A673 (cell line): Measurements from ENCODE around the gene SCYGR4. TPM values are rescaled to one million over a fixed set of nuclear protein-coding genes. Genes with fewer than 3 reads are reported as not detected.

ENCODE experiments used
- BruUV-seq: library from RNA; stranded (reverse); fragments of 400-500 nt; replicated peaks from 2 replicates; lab custom pipeline; 2021; lab: Mats Ljungman, UMichigan
- CTCF ChIA-PET: fragments of 300-600 bp; sonication (Branson Sonifier 250); formaldehyde crosslinking; loops from one replicate; lab custom pipeline; 2022; ENCODE audit warnings: antibody characterized with exemption; lab: Charles Lee
- POLR2A ChIA-PET: fragments of 300-600 bp; sonication (Branson Sonifier 250); formaldehyde crosslinking; loops from one replicate; lab custom pipeline; 2022; ENCODE audit warnings: antibody characterized with exemption; ENCODE audit not compliant: low non-redundant PET; lab: Charles Lee
- DNase-seq: peaks from one replicate; pipeline ENCODE4 v3.0.0-alpha.2; 2015; ENCODE audit warnings: low spot score
- H3K27ac ChIP-seq: fragments of 200-600 bp; sonication (generic); 2 replicates; pipeline ENCODE4 v1.5.1; 2016; ENCODE audit warnings: mixed run types, low read depth, mild to moderate bottlenecking, mixed read lengths, antibody characterized with exemption, low read length; ENCODE audit not compliant: poor library complexity, severe bottlenecking
- H3K27me3 ChIP-seq: fragments of 200-600 bp; sonication (generic); replicated peaks from 2 replicates; pipeline ENCODE4 v1.6.1; 2017; ENCODE audit warnings: mixed run types, low read depth, mild to moderate bottlenecking, mixed read lengths, antibody characterized with exemption, low read length; ENCODE audit not compliant: insufficient read depth, poor library complexity
- H3K36me3 ChIP-seq: fragments of 200-600 bp; sonication (generic); 2 replicates; pipeline ENCODE4 v1.6.1; 2016; ENCODE audit warnings: mixed run types, mild to moderate bottlenecking, mixed read lengths, antibody characterized with exemption, low read length; ENCODE audit not compliant: insufficient read depth, poor library complexity, severe bottlenecking
- H3K4me1 ChIP-seq: fragments of 200-600 bp; sonication (generic); 2 replicates; pipeline ENCODE4 v1.6.1; 2017; ENCODE audit warnings: mixed run types, mild to moderate bottlenecking, mixed read lengths, antibody characterized with exemption, low read length; ENCODE audit not compliant: insufficient read depth, poor library complexity, severe bottlenecking
- H3K4me3 ChIP-seq: fragments of 200-600 bp; sonication (generic); 2 replicates; pipeline ENCODE4 v1.5.1; 2016; ENCODE audit warnings: low read depth, mixed run types, mild to moderate bottlenecking, mixed read lengths, low read length; ENCODE audit not compliant: poor library complexity, severe bottlenecking
- H3K9me3 ChIP-seq: fragments of 200-600 bp; sonication (generic); 2 replicates; pipeline ENCODE4 v1.6.1; 2016; ENCODE audit warnings: mixed run types, low read depth, mild to moderate bottlenecking, mixed read lengths, antibody characterized with exemption, low read length; ENCODE audit not compliant: poor library complexity, severe bottlenecking
- CTCF ChIP-seq: fragments of 300-800, 200-600 bp; sonication (generic); conservative IDR thresholded peaks from 2 replicates; pipeline ENCODE4 v1.5.1; 2017; ENCODE audit warnings: low read depth, mild to moderate bottlenecking, antibody characterized with exemption, low read length, moderate library complexity, mixed read lengths
- EZH2 ChIP-seq: fragments of 200-600 bp; sonication (generic); IDR thresholded peaks from 2 replicates; pipeline ENCODE4 v1.6.1; 2017; ENCODE audit warnings: borderline replicate concordance, low read depth, mild to moderate bottlenecking, mixed read lengths, antibody characterized with exemption, low read length; ENCODE audit not compliant: poor library complexity, severe bottlenecking
- intact Hi-C: fragments of 100-400 bp; cut with micrococcal nuclease; formaldehyde crosslinking; loops from one replicate; pipeline ENCODE4 v1.10.0; 2022; ENCODE audit not compliant: unreplicated experiment
- total RNA-seq: library from RNA; stranded (reverse); gene quantifications from 2 replicates; pipeline ENCODE4 v1.2.3, GENCODE V29; 2021

Gene SCYGR4
- total RNA-seq, 1 experiment from 2014 or later, result not detected

GRCh38 chr2:227614740-227615139, 2.6 kb upstream of the SCYGR4 start, which contains the start of gene SCYGR3:
SCYGR3 (minus strand) TSS chr2:227614840; CDS start chr2:227614840, 0 bp downstream.
- no peaks in the 10 kb centered on the region for H3K9me3 ChIP-seq
- H3K4me1 ChIP-seq, result no peaks in the 10 kb centered on the region
- no peak within 1 kb of the TSS for H3K4me3 ChIP-seq
- no peaks in the 10 kb centered on the region for H3K27me3 ChIP-seq
- no TSS peak for BruUV-seq
- TF ChIP-seq CTCF, result no peak
- no peak for TF ChIP-seq EZH2
- DNase-seq, result no peak
- ChIA-PET CTCF (interaction anchor here (0.6 kb wide), 1 partner anchor 841 kb away, joined by 3 read pairs; no protein-coding TSS in a partner anchor), POLR2A (no interaction called here)
- intact Hi-C loops, result no loop called here
- H3K27ac ChIP-seq, result no peak within 1 kb of the TSS
- H3K36me3 ChIP-seq, result no peaks in the 10 kb centered on the region

GRCh38 chr2:227615181-227615580, 2.1 kb upstream of the SCYGR4 start:
- DNase-seq, result no peak
- intact Hi-C loops, result no loop called here
- TF ChIP-seq EZH2, result no peak
- TF ChIP-seq CTCF, result no peak
- Histone ChIP-seq H3K27me3 (no peaks in the 10 kb centered on the region), H3K27ac (no peak overlapping the region), H3K4me1 (no peaks in the 10 kb centered on the region), H3K36me3 (no peaks in the 10 kb centered on the region), H3K4me3 (no peak overlapping the region), H3K9me3 (no peaks in the 10 kb centered on the region)
- CTCF ChIA-PET, result interaction anchor here (0.6 kb wide), 1 partner anchor 842 kb away, joined by 3 read pairs; no protein-coding TSS in a partner anchor
- POLR2A ChIA-PET, result no interaction called here
- BruUV-seq, result no TSS peak

GRCh38 chr2:227615906-227616305, 1.4 kb upstream of the SCYGR4 start:
- intact Hi-C loops, result no loop called here
- no peak overlapping the region for H3K4me3 ChIP-seq
- no peaks in the 10 kb centered on the region for H3K4me1 ChIP-seq
- H3K27me3 ChIP-seq, result no peaks in the 10 kb centered on the region
- no peak for TF ChIP-seq EZH2
- TF ChIP-seq CTCF, result no peak
- DNase-seq, result no peak
- H3K9me3 ChIP-seq, result no peaks in the 10 kb centered on the region
- ChIA-PET CTCF (no interaction called here), POLR2A (interaction anchor here (0.6 kb wide), 1 partner anchor 97 kb away, joined by 16 read pairs; no protein-coding TSS in a partner anchor)
- no TSS peak for BruUV-seq
- no peaks in the 10 kb centered on the region for H3K36me3 ChIP-seq
- no peak overlapping the region for H3K27ac ChIP-seq
